SKM-1 treated with dmso at 0.1 percent for 144 hours (cell line): Measurements from ENCODE around the gene PPP1R8.
"Not testable (repeated sequence)": the region's sequence is repeated elsewhere in the genome, so short reads cannot be mapped to it uniquely, and the experiment has no call there.

Source experiments
- DNase-seq: peaks from one replicate; lab custom pipeline; 2025; ENCODE audit not compliant: unreplicated experiment; lab: John Stamatoyannopoulos, UW

PPP1R8 gene

DNA sequence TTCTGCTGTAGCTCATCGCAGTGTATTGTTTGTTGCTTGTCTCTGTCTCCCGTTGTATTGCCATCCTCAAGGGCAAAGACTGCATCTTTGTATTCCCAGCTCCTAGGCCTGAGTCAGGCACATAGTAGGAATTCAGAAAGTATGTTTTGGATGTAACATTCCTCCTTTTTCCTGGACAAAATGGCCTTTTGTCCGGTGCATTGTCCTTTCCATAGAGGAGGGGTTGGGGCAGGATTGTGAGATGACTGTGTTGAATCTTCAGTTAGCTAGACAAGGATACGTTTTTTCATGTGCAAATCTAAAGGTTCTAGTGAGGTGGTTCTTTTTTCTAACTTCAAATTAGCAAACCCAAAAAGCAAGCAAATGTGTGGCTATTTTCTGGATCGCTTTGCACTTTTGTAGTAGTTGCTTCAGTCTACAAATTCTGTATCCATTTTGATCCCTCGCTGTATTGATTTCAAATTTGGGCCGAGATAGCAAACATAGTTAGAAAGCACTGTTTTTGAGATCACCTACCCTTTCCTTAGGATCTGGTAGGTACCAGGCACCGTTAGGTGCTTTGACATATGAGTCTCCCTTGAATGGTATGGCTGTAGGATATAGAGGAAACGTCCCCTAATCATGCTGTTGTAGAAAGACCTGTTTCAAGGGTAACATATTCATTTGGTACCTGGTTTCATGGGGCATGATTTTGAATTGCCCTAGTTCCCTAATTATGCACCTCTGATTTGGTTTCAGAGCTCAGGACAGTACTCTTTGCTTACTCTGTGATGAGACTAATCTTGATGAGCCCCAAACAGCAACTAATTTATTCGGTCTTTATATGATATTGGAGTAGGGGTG, 1.2 kb downstream of the PPP1R8 start:
- DNase-seq: no peak

DNA sequence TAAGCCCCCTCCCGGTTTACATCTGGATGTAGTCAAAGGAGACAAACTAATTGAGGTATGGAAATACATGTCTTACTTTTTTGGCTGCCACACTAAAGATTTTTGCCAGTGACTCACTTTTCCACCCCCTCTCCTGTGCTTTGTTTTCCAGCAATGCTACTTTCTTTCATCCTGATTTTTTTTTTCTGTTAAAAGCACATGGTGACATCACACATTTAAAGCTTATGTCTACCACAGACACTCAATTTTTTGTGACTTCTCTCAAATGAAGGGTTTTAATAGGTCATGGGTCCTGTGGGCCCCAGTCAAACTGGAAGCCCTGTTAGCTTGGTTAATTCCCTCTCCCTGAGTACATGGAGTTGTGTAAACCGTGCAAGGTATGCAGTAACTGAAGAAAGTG, 2.2 kb downstream of the PPP1R8 start:
- DNase-seq: no peak

DNA sequence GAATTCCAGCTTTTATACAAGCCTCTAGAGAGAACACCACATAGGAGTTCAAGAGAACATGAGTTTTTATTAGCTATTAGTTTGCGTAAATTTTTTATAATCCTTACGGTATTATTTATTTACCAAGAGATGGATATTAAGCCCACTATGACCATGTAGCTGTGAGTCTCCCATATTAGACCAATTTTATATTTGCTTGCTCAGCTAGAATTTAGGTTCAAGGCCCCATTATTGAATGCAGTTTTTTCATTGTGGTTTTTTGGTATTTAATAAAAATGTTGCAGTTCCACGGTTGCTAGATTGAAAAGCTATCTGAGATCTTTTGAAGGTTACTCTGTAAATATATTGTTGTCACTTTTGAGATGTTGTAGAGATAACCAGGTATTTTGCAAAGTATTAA, 2.9 kb downstream of the PPP1R8 start:
- no peak for DNase-seq

DNA sequence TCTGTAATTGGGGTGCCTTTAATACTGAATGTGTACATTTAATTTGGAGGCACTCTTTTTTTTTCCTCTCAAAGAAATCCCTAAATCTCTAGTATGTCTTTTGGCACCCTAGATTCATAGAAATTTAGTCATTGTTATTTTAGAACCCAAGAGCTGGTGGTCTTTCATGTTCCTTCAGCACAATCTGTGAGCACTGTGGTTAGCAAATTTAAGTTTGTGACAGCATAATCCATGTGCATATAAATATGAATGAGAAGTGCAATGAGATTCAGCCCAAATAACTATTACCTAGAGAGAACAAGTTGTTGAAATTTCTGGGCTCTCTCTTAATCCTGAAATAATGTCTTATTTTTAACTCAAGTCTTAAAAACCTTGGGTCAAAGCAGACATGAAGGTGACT, 4.5 kb downstream of the PPP1R8 start:
- DNase-seq: no peak

DNA sequence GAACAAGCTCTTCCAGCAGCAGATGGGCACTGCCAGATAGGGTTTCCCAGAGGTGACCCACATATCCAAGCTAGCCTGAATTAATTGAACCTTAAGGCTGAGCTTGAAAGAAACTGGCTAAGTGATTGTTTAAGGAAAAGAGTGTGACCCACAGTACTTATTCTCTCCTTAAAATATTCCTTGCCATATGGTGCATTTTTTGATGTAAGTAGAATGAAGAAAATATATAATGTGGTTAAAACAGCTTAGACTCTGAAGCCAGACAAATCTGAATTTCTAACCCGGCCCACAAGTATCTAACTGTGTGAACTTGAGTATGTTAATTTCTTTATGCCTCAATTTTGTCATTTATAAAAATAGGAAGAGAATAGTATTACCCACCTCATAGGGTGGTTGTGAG, 4.9 kb downstream of the PPP1R8 start:
- no peak for DNase-seq

DNA sequence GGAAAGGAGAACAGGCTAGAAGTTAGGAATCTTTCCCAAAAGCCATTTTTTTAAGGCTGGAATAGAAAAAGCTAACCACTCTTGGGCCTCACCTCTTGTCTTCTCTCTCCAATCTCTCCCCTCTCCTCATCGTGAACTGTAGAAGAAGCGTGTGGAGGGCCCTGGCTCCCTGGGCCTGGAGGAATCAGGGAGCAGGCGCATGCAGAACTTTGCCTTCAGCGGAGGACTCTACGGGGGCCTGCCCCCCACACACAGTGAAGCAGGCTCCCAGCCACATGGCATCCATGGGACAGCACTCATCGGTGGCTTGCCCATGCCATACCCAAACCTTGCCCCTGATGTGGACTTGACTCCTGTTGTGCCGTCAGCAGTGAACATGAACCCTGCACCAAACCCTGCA, 19.4 kb downstream of the PPP1R8 start:
- DNase-seq: no peak

DNA sequence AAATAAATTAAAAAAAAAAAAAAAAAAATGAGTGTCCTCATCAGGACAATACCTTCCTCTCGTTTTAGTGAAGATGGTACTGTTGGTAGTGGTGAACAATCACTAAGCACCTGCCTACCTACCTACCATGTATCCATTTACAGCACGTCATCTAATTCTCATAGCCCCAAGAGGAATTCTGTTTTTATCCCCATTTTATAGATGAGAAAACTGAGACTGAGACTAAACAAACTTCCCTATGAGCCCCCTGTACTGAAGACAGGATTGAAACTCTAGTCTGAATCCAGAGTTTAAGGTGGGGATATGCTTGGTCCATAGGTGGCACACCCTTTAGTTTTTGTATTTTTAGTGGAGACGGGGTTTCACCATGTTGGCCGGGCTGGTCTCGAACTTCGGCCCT, 24.5 kb downstream of the PPP1R8 start:
- DNase-seq: no peak

DNA sequence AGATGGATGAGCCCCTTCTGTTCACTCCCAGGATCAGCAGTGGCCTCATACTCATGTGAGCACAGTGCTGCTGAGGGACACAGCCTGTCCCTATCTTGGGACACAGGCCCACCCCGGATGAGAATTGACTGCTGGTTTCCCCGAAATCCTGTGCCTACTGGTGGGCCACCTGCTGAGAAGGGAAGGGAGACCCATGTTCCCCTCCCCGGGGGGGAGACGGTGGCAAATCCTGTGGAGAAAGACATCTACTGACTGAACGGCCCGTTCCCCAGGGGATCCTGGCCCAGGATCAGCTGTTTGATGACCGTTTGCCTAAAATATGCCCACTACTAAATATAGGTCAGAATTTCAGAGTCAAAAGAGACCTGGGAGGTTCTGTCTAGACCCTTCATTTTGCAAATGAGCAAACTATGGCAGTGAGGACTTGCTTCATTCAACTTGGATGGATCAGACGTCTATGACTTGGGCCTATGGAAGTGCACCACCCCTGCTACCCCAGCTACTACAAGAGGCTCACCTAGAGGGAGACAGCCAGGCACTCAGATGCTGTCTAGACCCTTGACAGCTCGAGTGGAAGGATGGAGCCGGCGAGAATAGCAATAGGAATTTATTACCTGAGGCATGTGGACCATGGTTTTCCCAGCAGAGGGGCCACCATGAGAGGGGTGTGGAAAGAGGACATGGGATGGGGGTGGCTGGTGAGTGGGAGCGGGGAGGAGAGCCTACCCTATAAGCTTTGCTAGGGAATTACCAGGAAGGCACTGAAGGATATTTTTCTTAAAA, 26.2 kb downstream of the PPP1R8 start:
- no peak for DNase-seq

DNA sequence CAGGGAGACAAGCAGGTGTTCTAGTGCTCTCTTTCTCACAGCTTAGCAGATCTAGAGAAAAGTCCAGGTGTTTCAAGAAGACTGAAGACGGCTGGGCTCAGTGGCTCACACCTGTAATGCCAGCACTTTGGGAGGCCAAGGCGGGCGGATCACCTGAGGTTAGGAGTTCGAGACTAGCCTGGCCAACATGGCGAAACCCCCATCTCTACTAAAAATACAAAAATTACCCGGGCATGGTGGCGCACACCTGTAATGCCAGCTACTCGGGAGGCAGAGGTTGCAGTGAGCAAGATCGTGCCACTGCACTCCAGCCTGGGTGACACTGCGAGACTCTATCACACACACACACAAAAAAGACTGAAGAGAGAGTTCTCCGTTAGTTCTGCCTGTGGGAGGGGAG, 27.0 kb downstream of the PPP1R8 start:
- not testable (repeated sequence) for DNase-seq

DNA sequence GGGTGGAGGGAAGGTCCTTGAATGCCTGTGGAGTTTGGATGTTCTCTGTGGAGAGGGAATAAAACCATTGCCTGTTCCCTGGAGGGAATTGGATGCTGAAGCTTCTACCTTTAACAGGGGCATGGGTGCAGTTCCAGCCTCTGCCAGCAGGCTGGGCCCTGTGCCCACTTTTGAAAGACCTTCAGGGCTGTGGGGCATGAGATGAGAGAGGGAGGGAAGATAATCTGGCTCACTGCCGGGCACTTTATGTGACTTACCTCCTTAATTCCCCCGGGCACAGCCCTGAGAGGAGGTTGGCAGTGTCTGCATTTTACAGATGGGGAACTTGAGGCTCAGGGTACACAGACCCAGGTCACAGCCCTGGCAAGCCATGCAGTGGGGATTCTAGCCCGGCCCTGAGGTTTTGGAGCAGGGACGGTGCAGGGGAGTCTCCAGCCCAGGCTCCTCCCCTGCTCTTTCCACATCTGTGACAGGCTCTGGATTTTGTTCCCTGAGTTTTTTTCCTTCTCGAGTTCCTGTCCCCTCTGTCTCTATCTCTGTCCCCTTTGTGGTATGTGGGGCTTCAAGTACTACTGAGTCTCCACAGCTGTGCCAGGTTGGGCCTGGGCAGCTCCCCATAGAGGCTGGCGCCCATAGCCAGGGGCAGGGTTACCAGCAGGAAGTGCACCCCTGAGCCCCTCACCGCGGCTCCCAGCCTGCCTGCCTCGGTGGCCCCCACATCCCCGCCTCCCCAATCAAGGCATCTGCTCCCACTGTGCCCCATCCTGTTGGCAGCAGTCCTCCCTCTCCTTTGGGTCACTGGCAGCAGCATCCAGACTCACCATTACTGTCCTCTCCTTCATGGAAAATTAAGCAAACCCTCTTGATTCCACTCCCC, 27.7 kb downstream of the PPP1R8 start:
- DNase-seq: peak; percentile 72

DNA sequence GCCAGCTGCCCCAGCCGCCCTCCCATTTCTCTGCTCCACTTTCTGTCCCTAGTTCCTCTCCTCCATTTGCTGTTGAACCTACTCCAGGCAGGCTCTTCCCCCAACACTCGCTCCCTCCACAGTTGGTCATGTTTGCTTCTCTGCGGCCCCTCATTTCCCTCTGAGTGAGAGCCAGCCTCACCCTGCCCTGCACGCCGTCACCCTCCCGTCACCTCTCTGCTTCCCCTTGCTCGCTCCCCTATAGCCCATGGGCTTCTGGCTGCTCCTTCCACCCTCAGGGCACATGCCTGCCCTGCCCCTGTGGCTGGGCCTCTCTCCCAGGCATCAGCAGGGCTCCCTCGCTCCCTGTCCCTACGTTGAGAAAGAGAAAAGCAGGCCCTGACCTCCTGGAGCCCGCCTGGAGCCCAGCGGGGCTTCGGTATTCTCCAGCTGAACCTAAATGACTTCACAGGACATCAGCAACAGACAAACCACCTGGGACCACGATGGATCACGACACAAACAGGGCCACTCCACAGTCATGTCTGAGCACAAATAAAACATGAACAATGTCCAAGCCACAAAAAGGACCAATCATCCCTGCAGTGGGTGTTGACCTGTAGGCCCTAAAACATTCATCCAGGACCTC, 28.5 kb downstream of the PPP1R8 start:
- DNase-seq: no peak

DNA sequence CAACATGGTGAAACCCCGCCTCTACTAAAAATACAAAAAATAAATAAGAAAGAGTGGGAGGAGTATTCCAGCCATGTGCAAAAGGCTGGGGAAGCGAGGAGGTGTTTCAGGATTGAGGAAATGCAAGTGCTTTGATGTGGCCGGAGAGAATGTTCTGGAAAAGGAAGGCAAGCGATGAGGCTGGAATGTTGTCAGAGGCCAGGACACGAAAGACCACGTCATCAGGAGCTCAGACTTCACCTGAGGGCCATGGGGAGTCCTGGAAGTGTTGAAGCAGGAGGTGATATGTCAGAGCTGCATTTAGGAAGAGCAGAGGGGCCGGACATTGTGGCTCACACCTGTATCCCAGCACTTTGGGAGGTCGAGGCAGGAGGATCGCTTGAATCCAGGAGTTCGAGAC, 30.9 kb downstream of the PPP1R8 start:
- no peak for DNase-seq

DNA sequence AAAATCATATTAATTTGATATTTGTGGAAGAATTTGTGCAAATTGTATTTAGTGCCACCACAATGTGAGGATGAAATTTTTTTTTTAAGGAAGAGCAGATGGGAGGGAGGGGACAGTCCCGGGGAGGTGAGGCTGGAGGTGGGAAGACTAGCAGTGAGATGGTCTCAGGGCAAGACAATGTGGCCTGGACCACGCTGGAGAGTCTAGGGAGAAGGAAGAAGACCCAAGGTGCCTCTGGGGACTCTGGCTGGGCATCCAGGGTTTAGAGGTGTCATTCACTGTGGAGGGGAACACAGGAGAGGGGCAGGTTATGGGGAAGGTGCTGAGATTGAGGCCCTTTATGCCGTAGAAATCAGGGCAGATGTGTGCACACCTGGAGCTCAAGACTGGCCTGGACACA, 31.4 kb downstream of the PPP1R8 start:
- no peak for DNase-seq

DNA sequence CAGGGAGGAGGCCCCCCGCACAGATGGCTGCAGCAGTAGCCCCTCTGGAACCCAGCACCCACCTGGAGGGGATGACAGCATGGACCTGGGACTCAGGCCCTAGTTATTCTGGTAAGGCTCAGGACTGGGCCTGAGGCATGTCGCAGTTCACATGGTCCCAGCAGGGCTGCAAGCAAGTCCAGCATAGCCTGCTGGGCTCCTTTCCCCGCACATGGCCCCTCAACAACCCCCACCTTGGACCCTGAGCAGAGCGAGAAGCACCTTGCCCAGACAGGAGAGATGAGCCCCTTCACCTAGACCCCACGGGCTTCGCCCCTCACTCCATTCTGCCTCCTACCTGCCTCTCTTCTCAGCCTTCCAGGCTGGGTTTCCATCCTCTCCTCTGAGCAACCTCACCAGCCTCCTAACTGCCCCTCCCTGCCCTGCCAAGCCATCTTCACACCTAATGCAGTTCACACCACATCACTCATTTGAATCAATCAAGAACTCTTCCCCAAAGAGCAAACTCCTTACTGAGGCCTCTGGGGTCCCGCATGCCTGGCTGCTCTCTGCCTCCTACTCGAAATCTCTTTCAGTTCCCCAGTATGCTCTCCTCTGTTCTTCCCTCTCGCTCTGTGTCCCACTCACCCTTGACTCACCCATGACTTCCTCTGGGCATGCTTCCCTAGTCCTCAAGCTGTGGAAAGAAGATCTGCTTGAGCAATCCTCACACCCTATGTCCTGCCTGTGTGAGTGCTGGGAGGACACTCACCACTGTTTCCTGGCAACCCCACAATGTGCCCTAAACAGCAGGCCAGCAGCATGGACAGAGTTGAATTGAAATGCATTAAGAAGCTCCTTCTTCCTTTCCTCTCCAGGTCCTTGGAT, 32.3 kb downstream of the PPP1R8 start:
- peak; percentile 95 for DNase-seq

DNA sequence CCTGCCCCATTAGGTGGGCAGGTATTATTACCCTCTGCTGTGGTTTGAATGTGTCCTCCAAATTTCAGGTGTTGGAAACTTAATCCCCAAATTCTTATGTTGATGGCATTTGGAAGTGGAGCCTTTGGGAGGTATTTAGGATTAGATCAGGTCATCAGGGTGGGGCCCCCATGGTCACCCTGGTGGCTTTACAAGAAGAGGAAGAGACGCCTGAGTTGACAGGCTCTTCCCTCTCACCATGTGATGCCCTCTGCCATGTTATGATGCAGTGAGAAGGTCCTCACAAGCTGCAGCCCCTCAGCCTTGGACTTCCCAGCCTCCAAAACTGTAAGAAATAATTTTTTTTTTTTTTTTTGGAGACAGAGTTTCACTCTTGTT, 32.9 kb downstream of the PPP1R8 start:
- peak; percentile 68 for DNase-seq

DNA sequence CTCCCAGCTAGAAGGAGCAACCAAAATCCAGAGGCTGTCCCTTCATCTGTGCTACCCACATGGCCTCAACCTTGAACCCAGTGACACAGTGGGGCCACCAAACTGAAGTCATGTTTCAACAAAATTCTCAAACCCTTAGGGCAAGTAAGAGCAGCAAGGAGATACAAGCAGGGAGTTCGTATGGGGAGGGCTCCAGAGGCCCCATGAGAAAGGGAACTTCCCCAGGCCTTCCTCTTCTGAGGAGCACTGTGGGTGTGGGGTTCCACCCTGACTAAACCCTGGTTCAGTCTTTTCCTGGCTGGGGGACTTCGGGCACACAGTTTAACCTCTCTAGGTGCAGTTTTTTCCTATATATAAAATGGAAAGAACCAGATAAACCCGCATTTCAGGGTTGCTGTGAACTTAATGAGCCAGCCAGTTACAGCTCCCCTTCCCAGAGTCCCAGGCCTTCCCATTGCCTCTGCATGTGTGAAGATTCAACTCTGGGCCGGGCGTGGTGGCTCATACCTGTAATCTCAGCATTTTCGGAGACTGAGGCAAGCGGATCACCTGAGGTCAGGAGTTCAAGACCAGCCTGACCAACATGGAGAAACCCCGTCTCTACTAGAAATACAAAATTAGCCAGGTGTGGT, 33.8 kb downstream of the PPP1R8 start:
- peak; percentile 87 for DNase-seq

DNA sequence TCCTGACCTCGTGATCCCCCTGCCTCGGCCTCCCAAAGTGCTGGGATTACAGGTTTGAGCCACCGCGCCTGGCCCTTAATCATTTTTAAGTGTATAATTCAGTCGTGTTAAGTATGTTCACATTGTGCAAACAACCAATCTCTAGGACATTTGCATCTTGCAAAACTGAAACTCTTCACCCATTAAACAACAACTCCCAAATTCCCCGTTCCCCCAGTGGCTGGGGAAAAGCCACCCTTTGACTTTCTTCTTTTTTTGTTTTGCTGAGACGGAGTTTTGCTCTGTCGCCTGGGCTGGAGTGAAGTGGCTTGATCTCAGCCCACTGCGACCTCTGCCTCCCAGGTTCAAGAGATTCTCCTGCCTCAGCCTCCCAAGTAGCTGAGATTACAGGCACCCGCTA, 35.2 kb downstream of the PPP1R8 start:
- no peak for DNase-seq

DNA sequence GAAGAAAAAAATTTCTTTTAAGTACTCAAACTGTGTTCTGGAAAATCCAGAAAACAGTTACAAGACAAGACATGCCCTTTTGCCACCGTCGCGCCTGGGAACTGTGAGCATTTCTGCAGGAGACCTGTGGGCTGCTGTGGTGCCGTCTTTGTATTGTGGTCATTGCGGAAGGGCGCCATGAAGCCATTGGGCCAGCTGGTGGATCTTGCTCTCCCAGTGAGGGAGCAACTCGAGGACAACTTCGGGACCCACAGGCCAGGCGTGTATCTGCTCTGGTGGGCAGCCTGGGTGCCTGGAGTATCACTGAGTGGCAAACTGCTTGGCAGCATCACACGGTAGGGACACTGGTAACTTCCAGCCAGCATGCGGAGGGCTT, 38.0 kb downstream of the PPP1R8 start:
- DNase-seq: no peak

DNA sequence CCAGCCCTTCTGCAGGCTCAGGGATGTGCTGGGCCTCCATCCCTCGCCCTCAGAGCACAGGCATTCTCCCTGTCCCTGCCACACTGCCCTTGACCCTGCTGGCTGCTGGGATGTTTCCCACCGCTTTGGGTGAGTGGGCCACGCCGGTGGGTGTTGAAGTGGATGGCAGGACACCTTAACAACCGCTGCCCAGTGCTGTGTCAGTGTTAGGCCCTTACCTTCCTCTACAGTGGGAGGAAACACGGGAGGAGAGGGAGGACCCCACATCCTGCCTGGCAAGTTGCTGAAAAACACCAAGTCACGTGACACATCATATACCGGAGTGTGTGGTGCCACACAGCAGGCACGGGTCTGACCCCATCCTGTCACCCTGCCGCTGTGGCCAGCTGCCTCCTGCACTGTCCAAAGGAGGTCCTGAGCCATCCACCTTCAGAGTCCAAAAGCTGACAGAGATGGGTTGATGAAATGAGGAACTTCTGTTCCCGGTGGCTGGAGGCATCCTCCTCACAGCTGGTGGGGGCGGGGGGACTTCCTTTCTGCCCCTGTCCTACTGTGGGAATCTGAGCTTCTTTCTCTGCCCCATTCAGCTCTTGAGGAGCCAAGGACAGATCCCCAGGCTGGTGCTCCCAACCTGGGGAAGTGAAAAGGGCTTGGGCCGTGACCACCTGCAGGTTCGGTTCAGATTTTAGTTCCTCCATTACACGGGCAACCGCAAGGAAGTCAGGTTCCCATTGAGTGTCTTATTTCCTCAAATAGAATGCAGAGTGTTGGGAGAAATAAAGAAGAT, 38.5 kb downstream of the PPP1R8 start:
- peak; percentile 64 for DNase-seq
